Ishikawa (cell line): ENCODE measurements around the gene SCAANT1.

Experiments
- CEBPB ChIP-seq: IDR thresholded peaks from 2 replicates; pipeline ENCODE4 v1.6.1; 2012
- EGR1 ChIP-seq: IDR thresholded peaks from 2 replicates; pipeline ENCODE4 v1.6.1; 2012
- NFIC ChIP-seq: IDR thresholded peaks from 2 replicates; pipeline ENCODE4 v1.6.1; 2012
- TF ChIP-seq, protein P1 (sequence below): IDR thresholded peaks from 2 replicates; pipeline ENCODE4 v1.6.1; 2012

- TF ChIP-seq EGR1 (no peak), NFIC (no peak), CEBPB (no peak)
- TF ChIP-seq, protein P1, sequence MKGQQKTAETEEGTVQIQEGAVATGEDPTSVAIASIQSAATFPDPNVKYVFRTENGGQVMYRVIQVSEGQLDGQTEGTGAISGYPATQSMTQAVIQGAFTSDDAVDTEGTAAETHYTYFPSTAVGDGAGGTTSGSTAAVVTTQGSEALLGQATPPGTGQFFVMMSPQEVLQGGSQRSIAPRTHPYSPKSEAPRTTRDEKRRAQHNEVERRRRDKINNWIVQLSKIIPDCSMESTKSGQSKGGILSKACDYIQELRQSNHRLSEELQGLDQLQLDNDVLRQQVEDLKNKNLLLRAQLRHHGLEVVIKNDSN, result no peak
Measured at GRCh38 chr3:63905731-63906620, 6.2 kb downstream of the SCAANT1 start.
